GM12878 (cell line): Measurements from ENCODE around the gene NOTCH1. TPM values are rescaled to one million over a fixed set of nuclear protein-coding genes. Genes with fewer than 3 reads are reported as not detected.

Source experiments
- CEBPB ChIP-seq, 2 experiments: fragments of 150-350 bp in 1 of 2; IDR thresholded peaks; 2 replicates each; pipeline ENCODE4 v1.6.1; 2012 to 2014; ENCODE audit warnings: low read depth in 2 of 2, low read length in 2 of 2, borderline replicate concordance in 1 of 2, inconsistent platforms in 1 of 2
- E2F4 ChIP-seq: IDR thresholded peaks from 2 replicates; pipeline ENCODE4 v1.6.1; 2012; ENCODE audit warnings: low read depth, low read length, improper control_type of control experiment
- ETV6 ChIP-seq, 2 experiments: fragments of 450-650 bp in 1 of 2; IDR thresholded peaks in 1 of 2; conservative IDR thresholded peaks in 1 of 2; 2 replicates each; pipeline ENCODE4 v1.6.1; 2014; ENCODE audit warnings: antibody characterized with exemption in 1 of 2, borderline replicate concordance in 1 of 2, low read depth in 1 of 2, mild to moderate bottlenecking in 1 of 2, moderate library complexity in 1 of 2
- EZH2 ChIP-seq: IDR thresholded peaks from 2 replicates; pipeline ENCODE4 v1.6.1; 2012; ENCODE audit warnings: low read depth, mild to moderate bottlenecking, control low read depth, inconsistent platforms, low read length, borderline replicate concordance; ENCODE audit not compliant: control insufficient read depth
- JUNB ChIP-seq: IDR thresholded peaks from 2 replicates; pipeline ENCODE4 v1.6.1; 2016; ENCODE audit warnings: antibody characterized with exemption, mild to moderate bottlenecking
- PBX3 ChIP-seq: IDR thresholded peaks from 2 replicates; pipeline ENCODE4 v1.6.1; 2011; ENCODE audit warnings: mild to moderate bottlenecking, low read depth, low read length, moderate library complexity; ENCODE audit not compliant: insufficient replicate concordance
- POLR2AphosphoS2 ChIP-seq: IDR thresholded peaks from 2 replicates; pipeline ENCODE4 v1.6.1; 2011; ENCODE audit warnings: low read depth, mild to moderate bottlenecking, low read length, improper control_type of control experiment, moderate library complexity
- SMARCA5 ChIP-seq: fragments of 450-650 bp; IDR thresholded peaks from 2 replicates; pipeline ENCODE4 v1.6.1; 2017; ENCODE audit warnings: mild to moderate bottlenecking
- SMC3 ChIP-seq: IDR thresholded peaks from 2 replicates; pipeline ENCODE4 v1.6.1; 2011; ENCODE audit warnings: low read length, improper control_type of control experiment, borderline replicate concordance
- TCF7 ChIP-seq: IDR thresholded peaks from 2 replicates; pipeline ENCODE4 v1.6.1; 2014; ENCODE audit warnings: antibody characterized with exemption, borderline replicate concordance
- ZBTB11 ChIP-seq: fragments of 450-650 bp; formaldehyde crosslinking; IDR thresholded peaks from 2 replicates; pipeline ENCODE4 v1.5.0; 2022; ENCODE audit warnings: mild to moderate bottlenecking, missing genetic modification characterization
- polyA plus RNA-seq, 11 experiments: library from polyadenylated mRNA; depleted of rRNA in 4 of 11; unstranded in 6 of 11; stranded (reverse) in 5 of 11; fragments of >200 nt; fragmentation: Nextera tagmentation in 4 of 11; fragmentation: Illumina TruSeq in 1 of 11; extraction: Ambion mirVana in 4 of 11; extraction: Trizol in 1 of 11; gene quantifications; 1 replicate in 1 of 11; 2 replicates in 10 of 11; pipeline versions ENCODE4 v1.2.1 to v1.2.3, GENCODE V29; 2011 to 2016; ENCODE audit warnings: inconsistent platforms in 2 of 11, missing spikeins in 2 of 11, low read depth in 1 of 11
- total RNA-seq, 4 experiments: library from RNA; depleted of rRNA in 3 of 4; stranded (reverse); fragments of >200 nt in 3 of 4; fragmentation: Illumina TruSeq in 1 of 4; extraction: Trizol in 1 of 4; gene quantifications; 2 replicates each; pipeline versions ENCODE4 v1.2.1 to v1.2.3, GENCODE V29; 2013 to 2021
- TF ChIP-seq, protein P1 (sequence below): fragments of 450-650 bp; IDR thresholded peaks from 2 replicates; pipeline ENCODE4 v1.6.1; 2018; ENCODE audit warnings: mild to moderate bottlenecking, low read depth, moderate library complexity; ENCODE audit not compliant: partially characterized antibody
- TF ChIP-seq, protein P2 (sequence below): fragments of 450-650 bp; IDR thresholded peaks from 2 replicates; pipeline ENCODE4 v1.6.1; 2017; ENCODE audit warnings: mild to moderate bottlenecking, moderate library complexity

The NOTCH1 gene
- total and polyA plus RNA-seq, 10 of the 15 experiments (the other 5 are each of a cell fraction or from before 2014, with no cell fraction given) = 0.02 to 40.0 (median 3.7) TPM

DNA sequence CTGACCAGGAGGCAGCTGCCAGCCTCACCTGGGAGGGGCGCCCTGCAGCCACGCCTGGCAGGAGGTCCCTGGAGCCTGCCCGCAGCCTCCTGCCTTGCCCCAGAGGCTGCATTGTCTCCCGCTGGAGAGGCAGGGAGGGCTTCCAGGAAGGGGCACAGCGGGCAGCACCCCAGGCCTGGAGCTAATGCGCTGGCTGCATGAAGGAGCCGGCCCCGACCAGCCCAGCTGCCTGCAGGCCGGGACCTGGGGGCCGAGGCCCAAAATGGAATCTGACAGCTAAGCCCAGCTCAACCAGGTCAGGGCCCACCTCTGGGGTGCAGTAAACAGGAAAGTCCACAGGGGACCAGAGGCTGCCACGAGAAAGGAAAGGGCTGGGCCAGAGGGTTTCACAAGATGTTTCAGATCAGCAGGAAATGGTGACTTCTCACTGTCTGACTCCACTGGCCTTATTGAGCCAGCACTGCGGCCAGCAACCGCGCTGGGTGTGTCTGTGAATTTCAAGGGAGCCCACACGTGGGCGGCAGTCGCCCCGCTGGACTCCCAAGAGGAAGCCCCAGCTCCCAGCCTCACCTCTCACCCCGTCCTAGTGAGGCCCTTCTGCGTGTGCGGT is 18.6 kb upstream of the NOTCH1 start (continued):
- no peak for TF ChIP-seq ZBTB11 (CRISPR knock-in tag)
- TF ChIP-seq, protein P1, sequence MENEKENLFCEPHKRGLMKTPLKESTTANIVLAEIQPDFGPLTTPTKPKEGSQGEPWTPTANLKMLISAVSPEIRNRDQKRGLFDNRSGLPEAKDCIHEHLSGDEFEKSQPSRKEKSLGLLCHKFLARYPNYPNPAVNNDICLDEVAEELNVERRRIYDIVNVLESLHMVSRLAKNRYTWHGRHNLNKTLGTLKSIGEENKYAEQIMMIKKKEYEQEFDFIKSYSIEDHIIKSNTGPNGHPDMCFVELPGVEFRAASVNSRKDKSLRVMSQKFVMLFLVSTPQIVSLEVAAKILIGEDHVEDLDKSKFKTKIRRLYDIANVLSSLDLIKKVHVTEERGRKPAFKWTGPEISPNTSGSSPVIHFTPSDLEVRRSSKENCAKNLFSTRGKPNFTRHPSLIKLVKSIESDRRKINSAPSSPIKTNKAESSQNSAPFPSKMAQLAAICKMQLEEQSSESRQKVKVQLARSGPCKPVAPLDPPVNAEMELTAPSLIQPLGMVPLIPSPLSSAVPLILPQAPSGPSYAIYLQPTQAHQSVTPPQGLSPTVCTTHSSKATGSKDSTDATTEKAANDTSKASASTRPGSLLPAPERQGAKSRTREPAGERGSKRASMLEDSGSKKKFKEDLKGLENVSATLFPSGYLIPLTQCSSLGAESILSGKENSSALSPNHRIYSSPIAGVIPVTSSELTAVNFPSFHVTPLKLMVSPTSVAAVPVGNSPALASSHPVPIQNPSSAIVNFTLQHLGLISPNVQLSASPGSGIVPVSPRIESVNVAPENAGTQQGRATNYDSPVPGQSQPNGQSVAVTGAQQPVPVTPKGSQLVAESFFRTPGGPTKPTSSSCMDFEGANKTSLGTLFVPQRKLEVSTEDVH = no peak
- TF ChIP-seq SMC3 = no peak
- no peak for TF ChIP-seq EZH2
- 0 out of 2 replicates have a peak, but pooled peaks have one; percentile 15 for TF ChIP-seq SMARCA5
- TF ChIP-seq POLR2AphosphoS2 = no peak
- no peak for TF ChIP-seq JUNB
- TF ChIP-seq, protein P2, sequence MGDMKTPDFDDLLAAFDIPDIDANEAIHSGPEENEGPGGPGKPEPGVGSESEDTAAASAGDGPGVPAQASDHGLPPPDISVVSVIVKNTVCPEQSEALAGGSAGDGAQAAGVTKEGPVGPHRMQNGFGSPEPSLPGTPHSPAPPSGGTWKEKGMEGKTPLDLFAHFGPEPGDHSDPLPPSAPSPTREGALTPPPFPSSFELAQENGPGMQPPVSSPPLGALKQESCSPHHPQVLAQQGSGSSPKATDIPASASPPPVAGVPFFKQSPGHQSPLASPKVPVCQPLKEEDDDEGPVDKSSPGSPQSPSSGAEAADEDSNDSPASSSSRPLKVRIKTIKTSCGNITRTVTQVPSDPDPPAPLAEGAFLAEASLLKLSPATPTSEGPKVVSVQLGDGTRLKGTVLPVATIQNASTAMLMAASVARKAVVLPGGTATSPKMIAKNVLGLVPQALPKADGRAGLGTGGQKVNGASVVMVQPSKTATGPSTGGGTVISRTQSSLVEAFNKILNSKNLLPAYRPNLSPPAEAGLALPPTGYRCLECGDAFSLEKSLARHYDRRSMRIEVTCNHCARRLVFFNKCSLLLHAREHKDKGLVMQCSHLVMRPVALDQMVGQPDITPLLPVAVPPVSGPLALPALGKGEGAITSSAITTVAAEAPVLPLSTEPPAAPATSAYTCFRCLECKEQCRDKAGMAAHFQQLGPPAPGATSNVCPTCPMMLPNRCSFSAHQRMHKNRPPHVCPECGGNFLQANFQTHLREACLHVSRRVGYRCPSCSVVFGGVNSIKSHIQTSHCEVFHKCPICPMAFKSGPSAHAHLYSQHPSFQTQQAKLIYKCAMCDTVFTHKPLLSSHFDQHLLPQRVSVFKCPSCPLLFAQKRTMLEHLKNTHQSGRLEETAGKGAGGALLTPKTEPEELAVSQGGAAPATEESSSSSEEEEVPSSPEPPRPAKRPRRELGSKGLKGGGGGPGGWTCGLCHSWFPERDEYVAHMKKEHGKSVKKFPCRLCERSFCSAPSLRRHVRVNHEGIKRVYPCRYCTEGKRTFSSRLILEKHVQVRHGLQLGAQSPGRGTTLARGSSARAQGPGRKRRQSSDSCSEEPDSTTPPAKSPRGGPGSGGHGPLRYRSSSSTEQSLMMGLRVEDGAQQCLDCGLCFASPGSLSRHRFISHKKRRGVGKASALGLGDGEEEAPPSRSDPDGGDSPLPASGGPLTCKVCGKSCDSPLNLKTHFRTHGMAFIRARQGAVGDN = peak; percentile 26
- no peak for TF ChIP-seq CEBPB (IDR thresholded peaks at IDR 0.05; ENCODE audit: borderline replicate concordance in 1 of 2, low read depth in 2 of 2, low read length in 2 of 2)
- no peak for TF ChIP-seq TCF7
- TF ChIP-seq ETV6 (conservative IDR thresholded peaks at IDR 0.05 in 1 of 2, IDR thresholded peaks at IDR 0.05 in 1 of 2; ENCODE audit: borderline replicate concordance in 1 of 2, low read depth in 1 of 2) = no peak
- TF ChIP-seq PBX3 = no peak
- no peak for TF ChIP-seq E2F4
